Measurements from ENCODE around the gene ERCC6L2.

Gene ERCC6L2

DNA sequence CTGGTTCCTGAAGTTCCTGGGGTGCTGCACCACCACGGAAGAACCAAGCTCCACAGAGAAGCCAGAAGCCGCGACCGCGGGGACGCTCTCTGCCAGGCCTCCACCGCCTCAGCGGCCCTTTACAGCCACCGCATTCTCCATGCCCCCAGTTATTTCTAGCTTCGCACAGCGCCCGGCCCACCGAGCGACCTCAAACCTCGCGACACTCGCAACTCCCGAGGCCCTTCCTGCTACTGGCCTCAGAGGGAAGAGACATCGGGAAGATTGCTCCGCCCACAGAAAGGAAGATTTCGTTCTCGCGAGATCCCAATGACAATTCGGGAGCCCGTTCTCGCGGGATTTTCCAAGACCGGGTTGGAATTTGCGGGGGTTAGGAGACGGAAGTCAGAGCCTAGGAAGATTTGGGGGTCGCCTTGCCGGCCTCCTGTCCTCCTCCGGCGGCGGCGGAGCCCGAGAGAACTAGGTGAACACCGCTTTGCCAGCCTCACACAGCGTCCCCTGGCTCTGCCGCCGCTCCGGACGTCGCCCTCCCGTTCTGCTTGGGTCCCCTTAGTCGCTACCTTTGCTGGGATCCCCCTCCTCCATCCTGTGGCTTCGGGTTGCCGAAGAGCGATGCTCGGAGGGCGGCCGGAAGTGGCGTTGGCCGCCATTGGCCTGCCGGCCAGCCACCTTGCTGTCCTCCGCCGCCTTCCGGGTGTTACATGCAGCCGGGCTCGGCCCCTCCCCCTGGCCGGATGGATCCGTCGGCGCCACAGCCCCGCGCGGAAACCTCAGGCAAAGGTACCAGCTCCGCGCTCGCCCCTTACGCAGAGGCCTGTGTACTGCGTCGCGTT lies at the start of gene ERCC6L2:
Gene ERCC6L2 (plus strand): TSS at position 387 of the 833 bp plus-strand sequence. CDS start 348 bp downstream, at position 735.
- no peak for TF ChIP-seq CTCF (IDR thresholded peaks at IDR 0.05)

DNA sequence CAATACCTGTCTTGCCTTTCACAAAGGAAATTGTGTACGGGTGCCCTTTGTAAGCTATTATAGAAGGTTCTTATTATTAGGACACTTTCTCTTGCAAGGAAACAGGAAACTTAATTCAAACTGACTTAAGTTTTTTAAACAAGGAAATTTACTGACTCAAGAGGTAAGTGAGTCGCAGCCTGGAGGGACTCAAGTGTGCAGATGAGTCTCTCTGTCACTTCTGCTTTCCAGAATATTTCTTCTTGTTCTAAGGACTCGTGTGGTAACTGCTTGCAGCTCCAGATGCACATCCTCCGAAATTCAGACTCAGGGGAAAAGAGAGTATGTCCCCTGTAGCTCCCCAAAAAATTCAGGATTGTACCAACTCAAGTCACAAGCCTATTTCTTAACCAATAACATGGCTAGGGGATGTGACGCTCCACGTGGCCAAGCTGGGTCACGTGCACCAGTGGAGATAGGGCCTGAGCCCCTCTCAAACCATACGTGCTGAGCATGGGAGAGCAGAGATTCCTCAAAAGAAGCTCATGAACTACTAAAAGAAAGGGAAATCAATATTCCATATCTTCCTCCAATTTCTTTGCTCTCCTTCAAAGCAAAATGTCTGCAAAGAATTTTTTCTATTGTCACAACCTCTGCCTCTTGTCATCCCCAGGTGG lies 49.2 kb upstream of the ERCC6L2 start:
- TF ChIP-seq CTCF (IDR thresholded peaks at IDR 0.05), result no peak

- no peak for TF ChIP-seq CTCF (IDR thresholded peaks at IDR 0.05)
Observed at GRCh38 chr9:95830768-95831167, 44.7 kb upstream of the ERCC6L2 start.

DNA sequence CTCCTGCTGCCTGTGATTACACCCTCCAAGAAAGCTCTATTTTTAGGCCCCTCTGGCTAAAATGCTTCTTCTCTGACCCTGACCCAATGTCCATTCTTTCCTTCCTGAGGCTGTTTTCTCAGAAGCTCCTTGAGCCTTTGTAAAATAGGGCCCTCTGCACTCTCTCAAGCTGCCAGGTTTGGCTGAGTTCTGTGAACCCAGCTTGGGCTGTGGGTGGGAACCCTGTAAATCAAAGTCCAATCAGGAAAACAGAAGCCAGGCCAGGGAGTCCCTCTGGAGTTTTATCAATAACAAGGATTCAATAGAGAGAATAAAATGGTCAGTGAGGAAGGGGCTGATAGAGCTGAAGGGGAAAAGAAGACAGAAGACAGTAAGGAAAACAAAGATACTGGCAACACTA lies 43.7 kb upstream of the ERCC6L2 start:
- TF ChIP-seq CTCF (IDR thresholded peaks at IDR 0.05), result no peak

DNA sequence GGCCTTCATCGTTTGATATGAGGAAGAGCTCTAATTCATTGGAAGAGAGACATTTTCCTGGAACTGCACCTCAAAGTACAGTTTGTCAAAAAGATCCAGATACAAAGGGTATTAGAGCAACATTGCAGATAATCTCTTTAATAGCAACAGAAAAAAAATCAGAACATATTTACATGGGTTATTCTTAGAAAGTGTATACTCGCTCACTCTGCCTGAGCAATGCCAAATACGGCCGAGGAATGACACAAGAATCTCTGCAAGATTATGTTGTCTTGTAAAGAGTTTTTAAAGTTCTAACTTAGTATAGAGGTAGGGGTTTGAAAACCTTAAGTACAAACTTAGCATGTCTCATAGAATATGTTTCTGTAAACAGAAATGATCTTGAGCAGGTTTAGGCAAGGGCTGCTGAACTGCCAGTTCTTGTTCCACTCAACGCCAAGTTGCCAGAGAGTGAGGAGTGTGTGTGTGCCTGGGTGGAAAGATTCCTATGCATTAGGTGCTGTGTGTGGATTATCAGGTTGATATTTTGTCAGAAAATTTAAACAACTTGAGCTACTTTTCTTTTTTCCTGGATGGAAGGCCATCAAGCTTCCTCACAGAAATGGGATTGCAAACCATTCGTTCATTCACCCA lies 41.8 kb upstream of the ERCC6L2 start:
- TF ChIP-seq CTCF (IDR thresholded peaks at IDR 0.05), result no peak

DNA sequence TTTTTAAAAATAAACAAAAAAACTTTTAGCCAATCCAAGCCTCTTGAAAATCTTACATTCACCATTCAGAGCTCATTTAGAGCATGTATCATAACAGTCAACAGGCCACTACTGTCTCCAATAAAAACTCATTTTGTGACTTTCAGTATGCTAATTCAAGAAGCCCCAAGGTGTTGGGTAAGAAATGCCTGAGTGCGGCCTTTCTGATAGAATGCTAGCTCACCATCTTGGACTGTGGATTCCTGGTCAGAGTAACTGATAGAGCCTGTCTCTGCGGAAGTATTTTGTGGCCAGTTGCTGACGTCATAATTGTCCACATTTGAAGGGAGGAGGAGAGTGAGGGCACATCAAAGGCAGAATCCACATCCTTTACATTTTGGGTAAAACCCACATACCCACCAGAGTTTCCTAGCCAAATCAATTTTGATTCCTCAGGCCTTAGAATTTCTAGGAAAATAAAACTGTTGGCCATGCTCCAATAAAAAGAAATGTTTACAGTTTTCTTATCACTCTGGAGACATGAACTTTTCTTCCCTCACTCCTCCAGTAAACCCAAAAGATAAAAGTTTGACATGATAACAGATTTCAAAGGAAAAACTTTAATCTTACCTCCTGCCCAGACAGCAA lies 41.1 kb upstream of the ERCC6L2 start:
- TF ChIP-seq CTCF (IDR thresholded peaks at IDR 0.05), result no peak

- TF ChIP-seq CTCF (IDR thresholded peaks at IDR 0.05), result no peak
Observed at GRCh38 chr9:95835393-95835792, 40.1 kb upstream of the ERCC6L2 start.

Measured in LNCAP (cell line).